NCI-H2171 treated with DMSO at 0.1 percent for 48 hours (cell line): ENCODE measurements around the gene TP53I11.

Experiments used
- DNase-seq: peaks from one replicate; lab custom pipeline; 2025; lab: John Stamatoyannopoulos, UW

Gene TP53I11

GRCh38 chr11:44978274-44978960, 27.7 kb upstream of the TP53I11 start:
- peak; percentile 50 for DNase-seq

- DNase-seq = no peak
These were observed 26.9 kb upstream of the TP53I11 start for GRCh38 chr11:44977493-44977984.

- DNase-seq = no peak
These were observed 25.9 kb upstream of the TP53I11 start for GRCh38 chr11:44976576-44976975.

DNA sequence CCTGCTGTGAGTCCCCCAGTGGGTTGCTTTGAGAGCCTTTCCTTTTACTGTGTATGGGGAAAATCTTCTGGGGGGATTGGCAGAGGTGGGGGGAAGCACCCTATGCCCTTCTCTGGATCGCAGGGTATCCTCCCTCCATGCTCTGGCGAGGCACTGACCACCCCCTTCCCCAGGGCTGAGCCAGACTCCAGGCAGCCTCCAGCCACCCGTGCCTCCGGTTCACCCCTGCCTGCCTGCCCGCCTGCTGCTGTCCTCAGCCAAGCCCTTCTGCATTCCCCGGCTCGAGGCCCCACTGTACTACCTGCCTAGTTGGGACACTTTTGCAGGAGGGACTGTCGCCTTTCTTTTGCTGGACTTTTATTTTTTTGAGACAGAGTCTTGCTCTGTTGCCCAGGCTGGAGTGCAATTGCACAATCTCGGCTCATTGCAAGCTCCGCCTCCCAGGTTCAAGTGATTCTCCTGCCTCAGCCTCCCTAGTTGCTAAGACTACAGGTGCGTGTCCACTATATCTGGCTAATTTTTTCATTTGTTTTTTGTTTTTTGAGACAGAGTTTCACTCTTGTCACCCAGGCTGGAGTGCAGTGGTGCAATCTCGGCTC, 23.8 kb upstream of the TP53I11 start:
- DNase-seq = no peak

GRCh38 chr11:44973632-44974401, 23.1 kb upstream of the TP53I11 start:
- DNase-seq = no peak

- DNase-seq = no peak
These were observed 22.2 kb upstream of the TP53I11 start for GRCh38 chr11:44972746-44973435.

GRCh38 chr11:44971185-44971584, 20.5 kb upstream of the TP53I11 start:
- DNase-seq = no peak

- DNase-seq = no peak
These were observed 19.6 kb upstream of the TP53I11 start for GRCh38 chr11:44970293-44970692.

DNA sequence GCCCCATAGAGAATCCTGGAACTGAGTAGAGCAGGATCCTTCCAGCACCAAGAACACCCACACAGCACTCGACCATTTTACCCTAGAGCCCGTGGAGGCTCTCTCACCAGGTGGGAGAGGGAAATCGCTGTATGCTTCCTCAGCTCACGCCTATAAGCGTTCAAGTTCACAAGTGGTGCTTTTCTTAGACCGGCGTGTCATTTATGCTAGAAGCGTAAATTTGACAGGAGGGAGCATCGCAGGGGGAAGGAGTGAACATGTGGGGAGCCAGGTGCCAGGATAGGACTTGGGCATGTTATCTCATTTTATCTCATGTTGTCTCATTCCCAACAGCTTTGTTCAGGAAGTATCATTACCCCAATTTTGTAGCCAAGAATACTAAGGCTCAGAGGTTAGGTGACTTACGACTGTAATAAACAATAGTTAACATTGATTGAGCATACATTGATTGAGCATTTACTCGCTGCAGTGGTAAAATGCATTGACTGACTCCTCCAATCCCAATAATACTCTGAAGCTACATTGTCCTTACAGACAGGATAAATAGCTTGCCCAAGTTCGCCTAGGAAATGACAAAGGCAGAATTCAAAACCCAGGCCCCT, 19.1 kb upstream of the TP53I11 start:
- peak; percentile 74 for DNase-seq

- peak; percentile 45 for DNase-seq
These were observed 17.8 kb upstream of the TP53I11 start for GRCh38 chr11:44968510-44968909.

DNA sequence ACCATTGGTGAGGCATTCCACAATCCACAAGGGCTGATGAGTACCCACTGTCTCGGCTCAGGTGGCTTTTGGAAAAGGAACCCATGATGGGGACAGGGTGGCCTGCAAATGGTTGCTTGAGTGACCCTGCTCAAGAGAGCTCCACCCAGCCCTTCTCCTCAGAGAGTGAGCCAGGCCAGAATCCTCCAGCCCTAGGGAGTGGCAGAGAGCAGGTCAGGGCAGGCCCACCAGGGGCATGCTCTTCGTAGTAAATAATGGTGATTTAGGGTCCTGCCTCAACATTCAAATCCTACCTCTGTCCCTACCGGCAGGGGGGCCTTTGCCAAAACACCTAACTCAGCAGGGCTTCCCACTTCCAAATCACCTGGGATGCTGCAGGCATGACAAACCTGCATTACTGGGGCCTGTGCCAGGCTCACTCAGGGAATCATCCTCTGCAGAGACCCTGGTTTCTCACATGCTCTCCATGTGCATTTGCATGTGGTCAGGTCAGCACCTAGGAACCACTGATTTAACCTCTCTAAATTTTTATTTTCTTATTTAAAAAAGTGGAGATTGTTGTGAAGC, 17.3 kb upstream of the TP53I11 start:
- DNase-seq = no peak

DNA sequence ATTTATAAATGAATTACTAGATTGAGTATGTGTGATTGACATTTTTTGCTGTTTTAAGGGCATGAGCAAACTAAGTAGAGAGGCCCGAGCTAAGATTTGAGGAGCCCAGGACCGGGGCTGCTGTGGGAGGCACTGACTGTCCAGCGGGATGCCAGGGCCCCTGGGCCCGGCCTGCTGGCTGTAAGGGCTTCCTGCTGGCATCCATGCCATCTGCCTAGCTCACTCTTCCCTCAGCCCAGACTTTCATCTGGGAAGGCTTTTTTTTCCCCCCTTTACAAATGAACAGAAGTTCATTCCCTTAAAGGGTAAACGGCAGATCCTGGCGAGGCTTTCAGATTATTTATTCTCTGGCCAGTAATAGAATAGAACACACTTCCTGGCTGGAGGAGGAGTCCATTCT, 16.0 kb upstream of the TP53I11 start:
- peak; percentile 35 for DNase-seq

GRCh38 chr11:44964526-44965209, 14.0 kb upstream of the TP53I11 start:
- peak; percentile 95 for DNase-seq

DNA sequence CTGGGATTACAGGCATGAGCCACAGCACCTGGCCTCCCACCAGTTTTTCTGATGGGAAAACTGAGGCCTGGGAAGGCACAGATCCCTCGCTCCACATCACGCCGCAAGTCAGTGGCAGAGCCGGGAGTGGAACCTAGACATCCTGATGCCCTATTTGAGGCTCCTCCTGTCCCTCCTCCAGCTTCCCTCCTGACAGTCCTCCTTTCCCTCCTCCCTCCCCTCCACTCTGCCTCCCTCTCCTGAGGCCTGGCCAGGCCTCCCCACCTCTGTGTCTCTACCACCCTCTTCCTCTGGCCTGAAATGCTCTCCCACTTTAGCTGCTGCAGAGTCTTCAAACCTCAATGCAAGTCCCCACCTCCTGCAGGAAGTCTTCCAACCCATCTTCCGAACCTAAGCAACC, 13.3 kb upstream of the TP53I11 start:
- no peak for DNase-seq

DNA sequence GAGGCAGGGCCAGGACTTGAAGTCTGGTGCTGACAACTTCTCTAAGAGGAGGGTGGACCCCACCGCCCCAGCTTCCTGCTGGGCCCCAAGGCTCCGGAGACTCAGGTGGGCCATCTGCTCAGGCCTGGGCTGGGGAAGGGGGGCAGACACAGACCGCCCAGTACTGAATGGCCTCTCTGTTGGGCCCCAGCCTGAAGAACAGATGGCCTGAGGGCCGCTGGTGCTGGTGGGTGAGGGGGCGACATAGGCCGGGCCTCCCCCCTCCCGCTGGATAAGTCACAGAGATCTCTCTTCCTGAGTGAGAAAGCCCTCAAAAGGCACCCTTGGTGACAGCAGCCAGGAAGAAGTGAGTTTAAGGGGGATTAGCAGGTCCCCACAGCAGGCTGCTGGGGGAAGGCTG, 12.5 kb upstream of the TP53I11 start:
- peak; percentile 51 for DNase-seq

DNA sequence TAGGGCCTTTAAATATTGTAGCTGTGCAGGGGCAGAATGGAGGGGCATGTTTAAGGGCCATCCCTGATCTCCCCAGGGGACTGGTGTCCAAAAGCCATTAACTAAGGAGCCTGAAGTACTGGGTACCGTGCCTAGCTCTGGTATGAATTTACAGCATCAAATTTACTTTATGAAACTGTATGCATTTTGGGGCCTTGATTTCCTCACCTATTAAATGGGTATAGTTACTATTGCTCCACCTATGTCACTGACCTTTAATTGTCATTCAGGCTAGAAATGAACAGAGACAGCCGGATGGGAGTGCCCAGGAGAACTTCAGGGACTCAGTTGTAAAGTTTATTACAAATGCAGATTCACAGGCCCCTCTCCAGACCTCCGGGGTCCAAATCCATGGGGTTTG, 11.8 kb upstream of the TP53I11 start:
- DNase-seq = no peak

DNA sequence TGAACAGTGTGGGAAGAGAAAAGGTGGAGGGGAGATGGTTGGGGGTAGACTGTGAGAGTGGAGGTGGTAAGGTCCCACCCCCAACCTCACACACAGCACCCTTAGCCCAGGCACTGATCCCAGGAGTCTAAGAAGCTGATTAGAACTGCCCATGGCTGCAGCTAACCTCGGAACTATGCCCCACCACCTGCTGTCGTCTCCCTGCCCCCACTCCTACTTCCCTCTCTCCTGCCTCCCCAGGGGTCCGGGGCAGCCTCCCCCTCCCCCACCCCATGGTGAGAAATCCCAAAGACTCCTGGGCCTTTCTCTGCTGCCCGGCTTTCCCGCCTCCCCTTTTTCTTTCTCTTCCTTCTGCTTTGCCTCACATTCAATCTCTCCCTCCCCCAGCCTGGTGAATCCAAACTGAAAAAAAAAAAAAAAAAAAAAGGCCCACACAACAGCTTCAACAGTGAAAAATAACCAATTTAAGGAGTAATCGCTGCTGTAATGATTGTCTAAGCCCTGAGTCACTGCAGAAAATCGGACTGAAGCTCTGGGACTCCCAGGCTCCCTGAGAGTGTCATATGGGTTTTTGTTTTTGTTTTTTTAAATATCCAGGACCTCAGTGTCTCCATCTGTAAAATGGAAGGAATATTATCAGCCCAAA, 9.6 kb upstream of the TP53I11 start:
- peak; percentile 56 for DNase-seq

DNA sequence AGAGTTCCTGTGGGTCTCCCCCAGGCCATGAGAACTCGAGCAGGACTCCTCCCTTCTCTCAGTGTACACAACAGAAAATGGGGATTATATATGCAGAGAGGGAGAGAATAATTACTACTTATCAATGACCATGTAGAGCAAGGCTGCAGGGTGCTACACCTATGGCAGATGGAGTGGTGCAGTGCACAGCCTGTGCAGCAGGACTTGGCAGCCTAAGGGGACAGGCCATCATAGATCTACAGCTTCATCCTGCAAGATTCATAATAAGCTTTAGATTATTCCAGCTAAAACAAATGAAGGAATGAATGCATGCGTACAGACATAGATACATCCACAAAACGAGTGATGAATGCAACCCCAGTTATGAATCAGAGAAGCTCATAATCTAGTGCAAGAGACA, 8.4 kb upstream of the TP53I11 start:
- no peak for DNase-seq

DNA sequence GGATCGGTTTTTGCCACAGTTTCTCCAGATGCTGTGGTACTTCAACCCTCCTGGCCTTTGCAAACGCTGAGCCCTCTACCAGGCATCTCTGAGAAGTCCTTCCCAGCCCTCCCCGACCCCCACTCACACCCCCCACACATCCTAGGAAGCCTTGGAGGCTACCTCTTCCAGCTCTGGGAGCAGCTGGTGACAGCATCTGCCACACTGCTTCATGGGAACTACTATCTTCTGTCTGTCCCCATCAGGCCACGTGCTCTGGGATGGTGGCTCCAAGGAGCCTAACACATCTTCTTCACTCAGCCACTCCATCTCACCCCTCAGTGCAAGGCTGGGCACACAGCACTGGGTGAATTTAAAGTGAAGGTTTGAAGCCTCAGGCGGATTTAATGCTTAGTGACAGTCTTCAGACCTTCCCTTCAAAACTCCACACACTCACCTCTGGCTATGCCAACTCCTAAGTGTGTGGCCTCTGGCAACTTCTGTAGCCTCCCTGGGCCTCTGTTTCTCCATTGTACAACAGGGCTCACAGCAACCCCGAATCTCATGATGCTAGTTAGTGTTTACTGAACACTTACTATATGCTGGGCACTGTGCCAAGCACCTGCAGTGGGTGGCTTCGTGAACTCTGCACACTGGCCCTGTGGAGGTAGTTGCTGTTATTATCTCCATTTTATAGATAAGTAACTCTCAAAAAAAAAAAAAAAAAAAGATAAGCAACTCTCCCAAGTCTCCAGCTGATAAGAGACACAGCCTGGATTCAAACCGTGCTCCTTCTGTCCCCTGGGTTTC, 7.3 kb upstream of the TP53I11 start:
- DNase-seq = peak; percentile 82

DNA sequence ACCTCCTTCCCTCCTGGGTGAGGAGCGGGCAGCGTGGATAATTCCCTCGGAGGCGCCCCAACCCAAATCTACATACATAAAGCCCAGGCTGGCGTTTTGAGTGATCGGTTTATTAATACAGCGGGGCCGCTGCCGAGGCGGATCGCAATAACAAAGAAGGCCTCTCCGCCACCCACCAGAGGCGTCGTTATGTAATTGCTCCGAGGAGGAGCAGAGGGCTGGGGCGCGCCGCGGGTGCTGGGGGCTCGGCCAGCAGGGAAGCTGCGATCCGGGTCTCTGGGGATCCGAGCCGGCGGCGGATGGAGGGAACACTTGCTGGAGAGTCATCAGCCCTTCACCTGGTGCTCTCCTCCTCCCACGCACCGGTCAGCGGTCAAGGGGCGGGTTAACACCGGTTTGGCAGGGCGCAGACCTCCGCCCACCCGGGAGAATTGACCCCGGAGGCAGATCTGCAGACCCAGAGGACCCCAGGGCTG, 6.4 kb upstream of the TP53I11 start:
- DNase-seq = peak; percentile 27
